ENCODE data around the gene RALGPS1. TPM values are rescaled to one million over a fixed set of nuclear protein-coding genes. Genes with fewer than 3 reads are reported as not detected.

Gene RALGPS1
- total and polyA plus RNA-seq, 2 donors (not counting 1 experiment from before 2014, with no cell fraction given): 19.7 to 39.9 TPM

DNA sequence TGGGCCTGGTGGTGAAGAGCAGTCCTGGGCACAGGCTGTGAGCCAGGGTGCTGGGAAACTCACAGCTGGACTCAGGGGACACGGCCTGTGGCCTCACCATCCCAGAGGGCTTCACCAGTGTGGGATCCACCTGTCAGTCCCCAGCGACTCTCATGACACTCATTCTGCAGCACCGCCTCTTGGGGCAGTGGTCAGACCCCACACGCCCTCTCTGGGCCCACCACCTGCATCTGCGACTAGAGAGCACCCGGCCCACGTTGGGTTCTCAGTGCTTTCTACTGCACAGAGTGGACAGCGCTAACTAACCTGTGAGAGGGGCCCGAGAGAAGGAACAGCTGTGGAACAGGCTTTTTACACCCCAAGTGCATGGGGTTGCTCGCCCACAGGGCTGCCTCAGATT is 304.2 kb downstream of the RALGPS1 start:
- H3K36me3 ChIP-seq (replicated peaks in 1 of 2; ENCODE audit: control extremely low read depth in 1 of 2, control insufficient read depth in 1 of 2, extremely low read depth in 1 of 2, insufficient read depth in 2 of 2, low read length in 1 of 2): no peaks in the 10 kb centered on the region
- Mint-ChIP-seq H3K27me3 (no peaks in the 10 kb centered on the region), H3K4me1 (peaks cover 30% of the 10 kb centered on the region), H3K9me3 (ENCODE audit: insufficient read depth) (no peaks in the 10 kb centered on the region), H3K4me3 (no peak overlapping the region), H3K27ac (no peak overlapping the region)
- no peaks in the 10 kb centered on the region for H4K20me1 ChIP-seq (ENCODE audit: control insufficient read depth, insufficient read depth, low read length, poor library complexity, severe bottlenecking)
- DNase-seq: no peak
- H3K27me3 ChIP-seq (replicated peaks in 1 of 4; ENCODE audit: control extremely low read depth in 1 of 4, control insufficient read depth in 3 of 4, insufficient read depth in 4 of 4, low read length in 3 of 4): no peaks in the 10 kb centered on the region
- TF ChIP-seq CTCF (IDR thresholded peaks at IDR 0.05) (no peak), EZH2 (IDR thresholded peaks at IDR 0.05; ENCODE audit: borderline replicate concordance, insufficient read depth, low read depth, low read length, poor library complexity, severe bottlenecking) (no peak)
- no peak overlapping the region for H2AFZ ChIP-seq (ENCODE audit: insufficient read depth, low read depth, low read length, poor library complexity, severe bottlenecking)
- H3K79me2 ChIP-seq (ENCODE audit: control insufficient read depth, insufficient read depth, low read length): no peaks in the 10 kb centered on the region
- 88% methylated on average over 10 of the region's 10 CpGs for WGBS (ENCODE audit: insufficient coverage)
- H3K9me3 ChIP-seq (ENCODE audit: control extremely low read depth in 1 of 3, control insufficient read depth in 2 of 3, insufficient read depth in 1 of 3, low read length in 2 of 3): no peaks in the 10 kb centered on the region
- no peak overlapping the region for H3K9ac ChIP-seq (ENCODE audit: low read length)
- no peak overlapping the region for H3K4me2 ChIP-seq (replicated peaks; ENCODE audit: low read depth, low read length, poor library complexity, severe bottlenecking)
- ChIA-PET POLR2A (no interaction called here), CTCF (no interaction called here)
- no peak overlapping the region for H3K27ac ChIP-seq (ENCODE audit: low read length in 2 of 2)
- ATAC-seq (ENCODE audit: low read depth): no peak
- intact Hi-C loops (cut with micrococcal nuclease): no loop called here
- H3K4me1 ChIP-seq (ENCODE audit: control insufficient read depth in 2 of 2, insufficient read depth in 2 of 2, low read length in 2 of 2): peaks cover 8 to 18% of the 10 kb centered on the region in 2 donors
- H3K4me3 ChIP-seq (ENCODE audit: control extremely low read depth in 1 of 5, extremely low read depth in 1 of 5, insufficient read depth in 1 of 5, low read depth in 2 of 5, low read length in 4 of 5): no peak overlapping the region

DNA sequence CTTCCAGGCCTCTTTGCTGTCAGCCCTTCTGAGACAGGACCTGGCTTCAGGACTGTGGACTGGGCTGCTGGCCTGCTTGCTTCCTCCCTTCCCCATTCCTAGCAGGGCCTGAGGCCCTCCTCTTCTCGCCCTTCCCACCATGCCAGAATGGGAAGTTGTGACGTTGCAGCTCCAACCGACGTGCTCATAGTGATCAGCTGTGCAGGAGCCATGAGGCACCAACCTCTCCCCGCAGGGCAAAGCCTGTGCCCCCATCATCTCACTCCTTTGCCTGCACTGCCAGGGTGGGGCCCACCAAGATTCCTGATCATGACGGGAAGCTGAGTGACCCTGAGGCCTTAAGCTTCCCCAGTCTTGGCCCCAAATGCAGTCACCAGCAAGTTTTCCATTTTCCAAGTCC is 304.9 kb downstream of the RALGPS1 start:
- intact Hi-C loops (cut with micrococcal nuclease): no loop called here
- DNase-seq (no peak), ATAC-seq (ENCODE audit: low read depth) (no peak)
- no peak overlapping the region for H3K27ac ChIP-seq (ENCODE audit: low read length in 2 of 2)
- no peaks in the 10 kb centered on the region for H3K36me3 ChIP-seq (replicated peaks in 1 of 2; ENCODE audit: control extremely low read depth in 1 of 2, control insufficient read depth in 1 of 2, extremely low read depth in 1 of 2, insufficient read depth in 2 of 2, low read length in 1 of 2)
- H3K9me3 ChIP-seq (ENCODE audit: control extremely low read depth in 1 of 3, control insufficient read depth in 2 of 3, insufficient read depth in 1 of 3, low read length in 2 of 3): no peaks in the 10 kb centered on the region
- CTCF ChIA-PET: no interaction called here
- TF ChIP-seq EZH2 (IDR thresholded peaks at IDR 0.05; ENCODE audit: borderline replicate concordance, insufficient read depth, low read depth, low read length, poor library complexity, severe bottlenecking) (no peak), CTCF (IDR thresholded peaks at IDR 0.05) (no peak)
- H3K4me3 ChIP-seq (ENCODE audit: control extremely low read depth in 1 of 5, extremely low read depth in 1 of 5, insufficient read depth in 1 of 5, low read depth in 2 of 5, low read length in 4 of 5): no peak overlapping the region
- peaks cover 10 to 23% of the 10 kb centered on the region in 2 donors for H3K4me1 ChIP-seq (ENCODE audit: control insufficient read depth in 2 of 2, insufficient read depth in 2 of 2, low read length in 2 of 2)
- peaks cover 35% of the 10 kb centered on the region for H3K4me1 Mint-ChIP-seq
- H2AFZ ChIP-seq (ENCODE audit: insufficient read depth, low read depth, low read length, poor library complexity, severe bottlenecking): no peak overlapping the region
- H4K20me1 ChIP-seq (ENCODE audit: control insufficient read depth, insufficient read depth, low read length, poor library complexity, severe bottlenecking): no peaks in the 10 kb centered on the region
- POLR2A ChIA-PET: no interaction called here
- H3K4me2 ChIP-seq (replicated peaks; ENCODE audit: low read depth, low read length, poor library complexity, severe bottlenecking): no peak overlapping the region
- no peaks in the 10 kb centered on the region for H3K9me3 Mint-ChIP-seq (ENCODE audit: insufficient read depth)
- H3K27me3 ChIP-seq (replicated peaks in 1 of 4; ENCODE audit: control extremely low read depth in 1 of 4, control insufficient read depth in 3 of 4, insufficient read depth in 4 of 4, low read length in 3 of 4): no peaks in the 10 kb centered on the region
- 91% methylated on average over 6 of the region's 6 CpGs for WGBS (ENCODE audit: insufficient coverage)
- H3K9ac ChIP-seq (ENCODE audit: low read length): no peak overlapping the region
- H3K79me2 ChIP-seq (ENCODE audit: control insufficient read depth, insufficient read depth, low read length): no peaks in the 10 kb centered on the region
- no peak overlapping the region for H3K27ac Mint-ChIP-seq
- no peaks in the 10 kb centered on the region for H3K27me3 Mint-ChIP-seq
- no peak overlapping the region for H3K4me3 Mint-ChIP-seq

Data from B cell (primary cell).